Middle frontal gyrus (tissue), 1 donor: ENCODE measurements around the gene NFIL3.
"Not testable (repeated sequence)": the region's sequence is repeated elsewhere in the genome, so short reads cannot be mapped to it uniquely, and the experiment has no call there.

Experiments
- DNase-seq: peaks from one replicate; pipeline ENCODE4 v3.0.0-alpha.2; 2015; ENCODE audit warnings: low spot score; ENCODE audit errors: extremely low spot score

Gene NFIL3

DNA sequence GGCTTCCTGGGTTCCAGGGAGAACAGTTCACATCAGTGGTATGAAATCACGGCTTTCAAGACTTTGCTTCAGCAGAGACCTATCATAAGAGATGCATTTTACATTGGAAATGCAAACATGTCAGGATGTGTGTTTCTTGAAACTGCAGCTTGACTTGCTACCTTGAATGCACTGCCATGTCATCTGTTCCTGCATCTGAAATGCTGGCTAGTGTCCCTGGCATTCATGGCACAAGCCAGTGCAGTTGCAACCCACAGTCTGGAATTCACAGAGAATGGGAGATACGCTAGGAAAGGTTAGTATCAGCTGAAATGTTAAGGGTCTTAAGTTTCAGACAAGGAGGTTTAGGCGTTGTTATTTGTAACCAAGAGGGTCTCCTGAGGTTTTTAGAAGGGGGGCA, 24.7 kb downstream of the NFIL3 start:
- DNase-seq, result no peak

DNA sequence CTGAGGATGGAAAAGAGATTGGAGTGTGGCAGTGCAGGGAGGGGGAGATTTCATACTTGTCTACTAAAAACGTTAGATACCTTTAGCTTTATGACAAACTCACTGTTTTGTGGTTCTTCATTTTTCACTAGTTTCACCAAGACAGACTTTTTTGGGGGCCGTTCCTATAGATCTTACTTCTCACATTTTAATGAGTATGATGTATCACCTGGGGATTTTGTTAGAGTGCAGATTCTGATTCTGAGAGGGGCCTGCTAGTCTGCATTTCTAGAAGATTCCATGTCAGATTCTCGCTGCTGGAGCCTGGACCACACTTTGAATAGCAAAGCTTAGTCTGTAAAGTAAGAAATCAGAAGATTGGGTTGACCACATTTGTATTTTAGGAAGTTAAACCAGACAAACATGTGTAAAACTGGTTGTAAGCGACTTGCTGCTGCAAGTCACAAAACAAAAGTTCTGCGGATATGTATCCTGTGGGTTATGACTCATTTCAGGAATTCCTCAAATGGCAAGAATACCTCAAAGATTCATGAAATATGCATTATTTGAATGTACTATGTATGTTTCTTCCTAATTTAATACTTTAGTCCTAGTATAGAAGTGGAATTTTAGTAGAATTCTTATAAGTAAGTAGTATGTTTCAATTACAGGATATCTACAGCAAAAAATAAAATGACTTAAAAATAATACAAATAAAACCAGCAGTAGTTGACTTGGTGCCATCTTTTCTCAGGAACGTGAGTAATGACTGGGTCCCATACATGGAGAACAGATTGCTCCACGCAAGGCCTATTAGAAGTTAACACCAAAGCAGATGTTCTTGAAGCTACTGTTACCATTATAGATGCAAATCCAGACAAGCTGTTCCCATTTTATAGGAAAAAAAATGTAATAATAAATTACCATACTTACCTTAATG, 27.8 kb downstream of the NFIL3 start:
- DNase-seq, result no peak

DNA sequence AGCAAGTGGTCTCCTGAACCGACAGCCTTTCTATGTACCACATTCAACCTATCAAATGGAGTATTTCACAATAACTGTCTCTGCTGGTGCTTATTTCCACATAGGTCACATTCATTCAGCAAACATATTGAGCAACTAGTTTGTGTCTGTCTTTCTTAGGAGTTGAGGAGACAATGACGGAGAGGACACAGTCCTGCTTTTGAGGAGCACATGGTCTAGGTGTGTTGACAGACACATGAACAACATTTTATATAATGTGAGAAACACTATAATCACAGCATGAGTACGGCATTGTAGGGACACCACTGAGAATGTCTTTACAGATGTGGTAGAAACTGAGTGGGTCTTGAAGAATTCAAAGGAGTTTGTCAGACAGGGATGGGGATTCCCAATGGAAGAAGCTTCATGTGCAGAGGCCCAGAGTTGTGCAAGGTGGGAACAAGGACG, 28.5 kb downstream of the NFIL3 start:
- no peak for DNase-seq

DNA sequence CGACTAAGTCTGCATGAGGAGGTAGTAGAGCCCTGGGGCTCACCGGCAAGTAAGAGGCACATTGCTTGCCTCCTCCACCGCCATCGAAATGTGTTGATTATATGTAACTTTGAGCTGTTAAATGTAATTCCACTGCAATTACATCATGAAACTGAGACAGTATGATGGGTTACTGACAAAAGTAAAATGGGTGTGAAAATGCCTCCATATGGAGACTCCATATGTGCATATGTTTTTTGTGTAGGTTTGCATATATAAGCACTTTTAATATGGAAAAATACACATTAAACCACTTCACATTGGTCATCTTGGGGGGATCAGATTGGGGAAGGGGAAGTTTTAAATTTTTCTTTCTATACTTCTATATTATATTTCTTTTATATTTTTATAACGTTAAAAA, 29.8 kb downstream of the NFIL3 start:
- DNase-seq, result no peak

DNA sequence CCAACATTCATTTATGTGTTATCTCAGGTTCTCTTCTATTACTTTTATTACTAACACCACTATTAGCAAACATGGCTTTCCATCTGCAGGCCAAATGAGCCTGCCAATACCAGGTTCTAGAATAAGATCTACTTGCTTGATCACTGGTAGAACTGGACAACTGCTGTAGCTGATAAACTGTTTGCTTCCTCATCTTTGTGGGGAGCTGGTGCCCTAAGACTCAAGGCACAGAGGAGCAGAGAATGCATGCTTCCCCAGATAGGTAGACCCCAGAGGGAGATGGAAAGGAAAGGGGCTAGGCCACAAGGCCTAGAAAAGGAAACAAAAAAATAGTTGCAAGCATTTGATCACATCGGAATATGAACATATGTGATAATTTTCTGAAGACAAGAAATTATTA, 31.2 kb downstream of the NFIL3 start:
- DNase-seq, result no peak

DNA sequence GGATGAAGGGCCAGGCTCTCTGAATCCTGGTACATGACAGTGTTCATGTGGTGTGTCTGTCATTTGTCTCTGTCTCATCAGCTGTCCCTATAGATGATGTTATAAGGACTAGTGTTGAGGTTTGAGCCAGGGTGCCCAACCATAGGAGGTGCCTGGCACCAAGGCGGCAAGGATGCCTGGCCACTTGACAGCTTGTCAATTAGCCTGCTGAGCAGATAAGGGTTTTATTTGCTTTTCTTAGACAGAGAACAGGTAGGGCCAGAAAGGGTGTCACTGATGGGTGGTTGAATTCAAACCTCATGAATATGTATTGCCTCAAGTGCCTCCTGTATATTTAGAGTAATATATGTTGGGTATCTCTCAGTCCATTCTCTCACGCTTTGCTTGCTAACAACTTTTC, 31.8 kb downstream of the NFIL3 start:
- no peak for DNase-seq

DNA sequence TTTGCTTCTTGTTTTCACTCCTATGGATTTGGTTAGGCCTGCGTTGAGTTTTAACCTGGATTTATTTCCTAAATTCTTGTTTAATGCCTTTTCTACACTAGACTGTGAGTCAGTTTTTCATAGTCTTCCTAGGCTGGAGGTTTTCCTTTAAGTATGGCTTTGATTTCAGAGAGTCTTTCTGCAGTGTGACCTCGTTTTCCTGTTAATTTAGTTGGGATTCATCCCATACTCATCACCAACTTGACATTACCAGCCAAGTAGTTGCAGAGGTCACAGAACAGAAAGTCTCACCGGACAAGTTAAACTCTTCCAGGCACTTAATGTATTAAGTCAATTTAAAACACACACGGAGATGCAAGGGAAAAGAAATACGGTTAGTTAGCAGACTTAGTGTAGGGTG, 32.2 kb downstream of the NFIL3 start:
- no peak for DNase-seq

DNA sequence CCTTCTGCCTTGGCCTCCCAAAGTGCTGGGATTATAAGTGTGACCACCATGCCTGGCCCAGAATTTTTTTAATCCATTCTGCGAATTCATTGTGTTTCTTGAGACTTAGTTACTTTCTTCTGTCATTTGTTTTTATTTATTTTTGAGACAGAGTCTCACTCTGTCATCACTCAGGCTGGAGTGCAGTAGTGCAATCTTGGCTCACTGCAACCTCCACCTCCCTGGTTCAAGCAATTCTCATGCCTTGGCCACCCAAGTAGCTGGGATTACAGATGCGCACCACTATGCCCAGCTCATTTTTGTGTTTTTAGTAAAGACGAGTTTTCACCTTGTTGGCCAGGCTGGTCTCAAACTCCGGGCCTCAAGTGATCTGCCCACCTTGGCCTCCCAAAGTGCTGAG, 33.9 kb downstream of the NFIL3 start:
- DNase-seq, result not testable (repeated sequence)

DNA sequence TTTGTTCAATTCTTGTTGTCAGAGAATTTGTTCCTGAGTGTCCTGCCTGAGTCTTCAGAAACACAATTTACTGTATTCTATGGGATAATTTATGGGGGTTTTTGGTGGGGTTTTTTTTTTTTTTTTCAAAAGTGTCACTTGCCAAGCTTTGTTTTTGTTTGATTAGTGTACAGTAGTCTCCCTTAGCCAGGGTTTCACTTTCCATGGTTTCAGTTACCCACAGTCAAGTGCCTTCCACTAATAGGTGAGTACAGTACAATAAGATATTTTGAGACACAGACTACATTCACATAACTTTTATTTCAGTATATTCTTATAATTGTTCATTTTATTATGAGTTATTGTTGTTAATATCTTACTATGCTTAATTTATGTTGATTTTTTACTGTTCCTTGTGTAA, 36.9 kb downstream of the NFIL3 start:
- DNase-seq, result no peak

DNA sequence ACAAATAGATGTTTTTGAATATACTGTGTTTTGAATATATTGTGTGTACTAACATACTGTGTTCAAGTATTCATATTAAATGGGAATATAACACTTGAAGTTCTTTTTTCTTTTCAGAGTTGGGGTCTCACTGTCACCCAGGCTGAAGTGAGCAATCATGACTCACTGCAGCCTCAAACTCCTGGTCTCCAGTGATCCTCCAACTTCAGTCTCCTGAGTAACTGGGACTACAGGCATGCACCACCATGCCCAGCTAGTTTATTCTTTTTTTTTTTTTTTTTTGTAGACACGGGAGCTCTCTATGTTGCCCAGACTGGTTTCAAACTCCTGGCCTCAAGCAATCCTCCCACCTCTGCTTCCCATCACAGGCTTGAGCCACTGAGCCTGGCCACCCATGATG, 38.7 kb downstream of the NFIL3 start:
- DNase-seq, result no peak

DNA sequence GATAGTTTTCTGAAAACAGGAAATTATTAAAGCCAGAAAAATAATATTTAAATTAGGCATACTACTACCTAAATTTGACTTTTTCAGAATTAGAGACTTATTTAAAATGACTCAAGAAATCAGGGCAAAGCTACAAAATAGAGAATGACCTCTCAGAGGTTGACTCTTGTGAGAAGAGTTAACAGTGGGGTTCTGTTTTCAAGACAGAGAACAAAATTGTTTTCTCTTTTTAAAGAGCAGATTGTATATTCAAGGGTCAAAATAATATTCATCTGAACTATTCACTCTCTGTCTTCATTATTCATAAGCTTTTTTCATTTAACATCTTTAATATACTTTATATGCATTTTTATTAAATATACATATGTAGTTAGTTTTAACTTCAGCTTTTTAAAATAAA, 40.1 kb downstream of the NFIL3 start:
- no peak for DNase-seq

DNA sequence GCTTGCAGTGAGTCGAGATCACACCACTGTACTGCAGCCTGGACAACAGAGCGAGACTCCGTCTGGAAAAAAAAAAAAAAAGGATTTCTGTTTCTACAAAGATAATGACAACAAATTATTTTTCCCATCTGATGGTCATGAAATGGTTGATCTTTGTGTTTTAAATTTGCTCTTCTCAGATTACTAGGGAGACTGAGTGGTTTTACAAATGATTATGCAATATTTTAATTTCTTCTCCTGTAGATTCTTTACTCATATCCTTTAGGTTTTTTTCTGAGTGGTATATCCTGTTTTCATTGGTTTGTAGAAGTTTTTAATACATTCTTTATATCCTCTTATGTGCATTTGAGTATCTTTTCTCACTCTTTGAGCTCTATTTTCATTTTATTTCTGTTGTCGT, 41.3 kb downstream of the NFIL3 start:
- DNase-seq, result no peak

DNA sequence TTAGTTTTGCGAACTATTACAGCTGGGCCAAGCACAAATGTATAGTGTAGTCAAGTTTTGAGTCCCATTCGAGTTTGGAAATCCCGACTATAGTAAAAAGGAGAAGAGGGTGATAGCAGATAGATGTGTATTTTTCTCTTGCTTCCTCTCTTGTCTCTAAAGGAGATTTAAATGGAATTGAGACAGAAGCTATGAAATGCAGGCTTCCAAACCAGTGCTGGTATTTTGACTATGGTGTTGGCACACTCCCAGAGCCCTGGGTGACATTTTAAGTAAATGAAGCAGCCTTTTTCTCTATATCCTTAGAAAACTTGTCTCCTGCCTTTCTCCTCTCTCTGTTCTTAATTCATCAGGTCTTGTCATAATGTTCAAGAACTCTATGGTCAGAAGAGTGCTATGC, 44.2 kb downstream of the NFIL3 start:
- no peak for DNase-seq

DNA sequence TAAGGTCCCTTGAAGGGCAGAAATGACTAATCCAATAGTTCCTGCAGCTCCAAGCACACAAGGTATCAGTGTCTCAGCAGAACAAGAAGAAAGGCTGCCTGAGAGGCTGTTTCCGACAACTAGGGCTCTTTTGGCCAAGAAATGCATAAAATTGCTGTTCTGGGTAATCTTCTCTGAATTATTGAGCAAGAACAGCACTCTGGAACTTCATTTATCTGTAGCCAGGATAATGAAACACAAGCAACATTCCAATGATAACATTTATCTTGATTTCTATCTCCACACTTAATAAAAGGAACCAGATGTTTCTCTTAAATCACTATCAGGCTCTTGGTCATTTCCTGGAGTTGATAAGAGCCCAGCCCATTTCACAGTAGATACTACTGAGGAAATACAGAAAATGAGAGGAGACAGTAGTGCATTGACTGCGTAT, 44.9 kb downstream of the NFIL3 start:
- DNase-seq, result no peak

DNA sequence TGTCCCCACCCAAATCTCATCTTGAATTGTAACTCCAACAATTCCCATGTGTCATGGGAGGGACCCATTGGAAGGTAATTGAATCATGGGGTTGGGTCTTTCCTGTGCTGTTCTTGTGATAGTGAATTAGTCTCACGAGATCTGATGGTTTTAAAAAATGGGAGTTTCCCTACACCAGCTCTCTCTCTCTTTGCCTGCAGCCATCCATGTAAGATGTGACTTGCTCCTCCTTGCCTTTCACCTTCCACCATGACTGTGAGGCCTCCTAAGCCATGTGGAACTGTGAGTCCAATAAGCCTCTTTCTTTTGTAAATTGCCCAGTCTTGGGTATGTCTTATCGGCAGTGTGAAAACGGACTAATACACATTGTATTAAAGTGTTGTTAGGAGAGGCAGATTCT, 45.6 kb downstream of the NFIL3 start:
- DNase-seq, result not testable (repeated sequence)

DNA sequence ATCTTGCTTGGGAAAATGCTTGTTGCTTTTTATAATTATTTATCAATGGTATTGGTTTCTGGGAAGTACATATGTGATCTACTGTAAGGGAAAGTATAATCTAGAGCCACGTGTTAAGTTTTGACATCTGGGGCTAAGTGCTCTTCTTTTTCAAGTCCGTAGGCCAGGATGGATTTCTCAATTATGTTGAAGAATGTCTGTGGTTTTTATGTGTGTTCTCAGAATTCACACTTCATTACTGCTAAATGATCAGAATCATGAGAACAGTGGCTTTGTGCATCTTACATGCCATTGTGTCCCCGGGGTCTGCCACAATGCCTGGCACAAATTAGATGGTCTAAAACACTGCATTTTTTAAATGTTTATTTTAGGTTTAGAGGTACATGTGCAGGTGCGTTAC, 47.4 kb downstream of the NFIL3 start:
- DNase-seq, result no peak

DNA sequence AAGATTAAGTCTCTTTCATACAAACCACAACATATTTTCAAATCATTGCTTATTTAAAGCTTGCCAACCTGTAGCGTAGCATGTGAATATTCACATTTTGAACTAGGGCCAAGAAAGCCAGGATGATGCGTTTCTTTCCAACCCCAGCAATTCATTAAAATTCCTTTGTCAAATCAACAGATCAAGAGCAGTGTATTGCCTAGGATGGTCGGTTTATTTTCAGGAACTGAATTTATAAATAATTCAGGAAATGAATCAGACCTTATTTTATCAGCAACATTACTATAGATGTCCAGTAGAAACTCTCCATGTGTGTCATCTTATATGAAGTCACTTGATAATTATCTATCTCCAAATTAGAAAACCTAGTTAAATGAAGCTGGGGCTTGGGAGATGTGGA, 48.7 kb downstream of the NFIL3 start:
- no peak for DNase-seq

DNA sequence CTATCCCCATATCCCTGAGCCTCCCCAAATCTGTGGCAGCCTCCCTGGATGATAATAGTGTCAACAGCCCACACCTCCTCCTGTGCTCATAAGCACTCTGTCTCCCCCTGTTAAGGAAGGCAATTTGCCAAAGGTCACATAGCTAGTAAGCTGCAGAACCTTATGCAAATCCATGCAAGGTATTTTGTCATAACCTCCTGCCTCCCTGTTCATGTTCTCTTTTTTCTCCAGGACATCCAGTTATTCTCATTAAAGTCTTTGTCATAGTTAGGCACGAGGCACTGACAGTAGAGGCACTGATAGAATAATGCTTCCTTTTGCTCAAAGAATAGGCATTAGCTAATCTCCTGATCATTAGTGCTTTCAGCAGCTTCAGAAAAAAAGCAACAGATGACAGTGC, 51.7 kb downstream of the NFIL3 start:
- DNase-seq, result no peak

DNA sequence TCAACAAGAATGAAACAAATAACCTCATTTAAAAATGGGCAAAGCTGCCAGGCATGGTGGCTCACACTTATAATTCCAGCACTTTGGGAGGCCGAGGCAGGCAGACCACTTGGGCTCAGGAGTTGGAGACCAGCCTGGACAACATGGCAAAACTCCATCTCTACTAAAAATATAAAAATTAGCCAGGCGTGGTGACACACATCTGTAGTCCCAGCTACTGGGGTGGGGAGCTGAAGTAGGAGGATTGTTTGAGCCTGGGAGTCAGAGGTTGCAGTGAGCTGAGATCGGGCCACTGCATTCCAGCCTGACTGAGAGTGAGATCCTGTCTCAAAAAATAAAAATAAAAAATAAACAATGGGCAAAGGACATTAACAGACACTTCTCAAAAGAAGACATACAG, 53.6 kb downstream of the NFIL3 start:
- not testable (repeated sequence) for DNase-seq

DNA sequence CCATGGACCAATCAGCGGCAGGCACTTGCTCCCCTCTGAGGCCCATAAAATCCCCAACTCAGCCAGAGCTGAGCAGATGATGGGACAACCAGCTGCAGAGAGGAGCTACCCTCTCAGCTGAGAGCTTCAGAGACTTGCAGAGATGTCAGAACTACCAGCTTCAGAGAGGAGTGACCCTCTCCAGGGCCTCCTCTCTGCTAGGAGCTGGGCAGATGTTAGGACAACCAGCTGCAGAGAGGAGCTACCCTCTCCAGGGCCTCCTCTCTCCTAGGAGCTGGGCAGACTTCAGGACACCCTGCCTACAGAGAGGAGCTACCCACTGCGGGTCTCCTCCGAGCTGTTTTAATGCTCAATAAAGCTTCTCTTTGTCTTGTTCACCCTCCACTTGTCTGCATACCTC, 58.9 kb downstream of the NFIL3 start:
- DNase-seq, result no peak

DNA sequence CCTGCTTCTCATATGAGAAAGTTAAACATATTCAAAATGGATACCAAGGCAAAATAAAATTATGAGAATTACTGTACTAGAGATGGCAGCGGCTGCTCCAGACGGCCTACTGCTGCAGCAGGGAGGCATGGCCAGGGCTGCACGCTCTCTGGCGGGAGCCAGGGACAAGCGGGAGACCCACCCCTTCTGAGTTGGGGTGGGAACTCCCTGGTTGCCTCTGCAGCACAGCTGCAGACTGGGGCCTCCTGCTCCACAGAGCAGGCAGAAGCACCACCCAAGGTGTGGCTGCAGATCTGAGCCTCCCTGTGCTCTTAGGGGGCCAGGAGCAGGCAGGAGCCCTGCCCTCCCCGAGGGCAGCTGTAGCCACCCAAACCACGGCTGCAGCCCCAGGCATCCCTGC, 59.6 kb downstream of the NFIL3 start:
- DNase-seq, result no peak

DNA sequence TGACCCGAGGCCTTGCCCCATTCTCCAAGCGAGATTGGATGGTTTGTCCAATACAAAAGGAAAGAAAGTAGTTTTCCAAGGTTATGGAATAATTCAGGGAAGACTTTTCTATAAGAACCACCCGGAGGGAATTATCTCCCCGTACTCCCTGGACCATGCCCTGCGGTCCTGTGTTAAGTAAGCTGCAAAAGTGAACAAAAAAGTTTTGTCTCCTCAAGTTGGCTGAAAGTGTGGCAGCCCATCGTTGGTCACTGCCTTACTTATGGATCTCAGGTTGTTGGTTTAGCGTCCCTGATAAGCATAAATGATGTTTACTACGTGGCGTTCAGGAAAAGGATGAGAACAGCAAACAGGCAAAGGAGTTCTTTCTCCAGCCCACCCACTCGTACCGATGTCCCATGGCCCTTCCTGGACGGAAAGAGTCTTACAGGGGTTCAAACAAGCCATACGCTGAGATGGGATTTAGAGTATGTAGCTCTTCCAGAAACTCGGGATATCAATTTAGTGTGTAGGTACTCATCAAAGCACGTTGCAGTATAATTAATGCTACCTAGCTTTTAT, 61.5 kb downstream of the NFIL3 start:
- no peak for DNase-seq
